MM.1S (cell line): ENCODE measurements around the gene GPNMB.
"Not testable (repeated sequence)": the region's sequence is repeated elsewhere in the genome, so short reads cannot be mapped to it uniquely, and the experiment has no call there.

Experiments used
- DNase-seq: peaks from one replicate; pipeline ENCODE4 v3.0.0-alpha.2; 2015
- H2AFZ ChIP-seq: fragments of 300-600 bp; sonication (generic); 2 replicates; pipeline ENCODE4 v1.6.0; 2016; ENCODE audit warnings: antibody characterized with exemption, low read length
- H3F3A ChIP-seq: fragments of 300-600 bp; sonication (generic); 2 replicates; pipeline ENCODE4 v1.6.1; 2016; ENCODE audit warnings: mild to moderate bottlenecking, antibody characterized with exemption, low read length, moderate library complexity, mixed read lengths; ENCODE audit not compliant: insufficient read depth
- H3K27ac ChIP-seq: fragments of 300-600 bp; sonication (generic); 2 replicates; pipeline ENCODE4 v1.5.1; 2016; ENCODE audit warnings: mild to moderate bottlenecking, low read length
- H3K27me3 ChIP-seq: fragments of 300-600 bp; sonication (generic); replicated peaks from 2 replicates; pipeline ENCODE4 v1.6.0; 2016; ENCODE audit warnings: low read length; ENCODE audit not compliant: insufficient read depth
- H3K36me3 ChIP-seq: fragments of 300-600 bp; sonication (generic); replicated peaks from 2 replicates; pipeline ENCODE4 v1.6.1; 2016; ENCODE audit warnings: mild to moderate bottlenecking, low read length, mixed read lengths; ENCODE audit not compliant: insufficient read depth
- H3K4me1 ChIP-seq: fragments of 300-600 bp; sonication (generic); 2 replicates; pipeline ENCODE4 v1.6.1; 2016; ENCODE audit warnings: low read length, mixed read lengths
- H3K4me2 ChIP-seq: fragments of 300-600 bp; sonication (generic); 2 replicates; pipeline ENCODE4 v1.6.0; 2016; ENCODE audit warnings: low read depth, low read length
- H3K4me3 ChIP-seq: fragments of 300-600 bp; sonication (generic); 2 replicates; pipeline ENCODE4 v1.5.1; 2016; ENCODE audit warnings: low read length, mixed read lengths
- H3K79me2 ChIP-seq: fragments of 300-600 bp; sonication (generic); 2 replicates; pipeline ENCODE4 v1.6.1; 2016; ENCODE audit warnings: mixed run types, low read length, mixed read lengths
- H3K9ac ChIP-seq: fragments of 300-600 bp; sonication (generic); 2 replicates; pipeline ENCODE4 v1.6.1; 2016; ENCODE audit warnings: low read length, mixed read lengths
- H3K9me2 ChIP-seq: fragments of 300-600 bp; sonication (generic); replicated peaks from 2 replicates; pipeline ENCODE4 v1.6.1; 2016; ENCODE audit warnings: mild to moderate bottlenecking, low read length, mixed read lengths; ENCODE audit not compliant: insufficient read depth
- H3K9me3 ChIP-seq: fragments of 300-600 bp; sonication (generic); replicated peaks from 2 replicates; pipeline ENCODE4 v1.6.1; 2016; ENCODE audit warnings: mild to moderate bottlenecking, low read length, mixed read lengths; ENCODE audit not compliant: insufficient read depth
- H4K20me1 ChIP-seq: fragments of 300-600 bp; sonication (generic); 2 replicates; pipeline ENCODE4 v1.6.1; 2016; ENCODE audit warnings: mild to moderate bottlenecking, low read length, moderate library complexity, mixed read lengths; ENCODE audit not compliant: insufficient read depth
- CTCF ChIP-seq: fragments of 300-600 bp; sonication (generic); IDR thresholded peaks from 2 replicates; pipeline ENCODE4 v1.5.1; 2016; ENCODE audit warnings: antibody characterized with exemption, low read length, mixed read lengths
- EZH2 ChIP-seq: fragments of 300-600 bp; sonication (generic); optimal IDR thresholded peaks from 2 replicates; pipeline ENCODE3; 2017; ENCODE audit warnings: low read depth, mild to moderate bottlenecking, antibody characterized with exemption, low read length, mixed read lengths
- EZH2phosphoT487 ChIP-seq: fragments of 300-600 bp; sonication (generic); IDR thresholded peaks from 2 replicates; pipeline ENCODE4 v1.6.1; 2018; ENCODE audit warnings: antibody characterized with exemption, low read length

The GPNMB gene

GRCh38 chr7:23299770-23300300 is 53.3 kb downstream of the GPNMB start:
- Histone ChIP-seq H3K4me3 (peak overlapping the region; percentile 95), H3F3A (no peaks in the 10 kb centered on the region), H3K79me2 (peaks cover 54% of the 10 kb centered on the region), H4K20me1 (no peaks in the 10 kb centered on the region; the same call in 1 of the 2 replicates), H3K9me3 (no peaks in the 10 kb centered on the region), H3K36me3 (0 out of 2 replicates have a peak, but pooled peaks cover 4% of the 10 kb centered on the region), H2AFZ (peak overlapping the region; percentile 100), H3K9ac (peak overlapping the region; percentile 89), H3K4me2 (peak overlapping the region; percentile 79), H3K27ac (peak overlapping the region; percentile 39; the same call in 1 of the 2 replicates), H3K4me1 (peaks cover 12% of the 10 kb centered on the region), H3K27me3 (no peaks in the 10 kb centered on the region), H3K9me2 (no peaks in the 10 kb centered on the region)
- no peak for TF ChIP-seq EZH2
- no peak for TF ChIP-seq CTCF
- TF ChIP-seq EZH2phosphoT487 = no peak
- DNase-seq = no peak

- TF ChIP-seq CTCF (no peak), EZH2 (no peak), EZH2phosphoT487 (no peak)
- no peak overlapping the region for H2AFZ ChIP-seq
- H3K27ac ChIP-seq = no peak overlapping the region
- H3K27me3 ChIP-seq = no peaks in the 10 kb centered on the region
- H3K9ac ChIP-seq = no peak overlapping the region
- peaks cover 57% of the 10 kb centered on the region for H3K79me2 ChIP-seq
- no peak overlapping the region for H3K4me3 ChIP-seq
- H4K20me1 ChIP-seq = no peaks in the 10 kb centered on the region; the same call in 1 of the 2 replicates
- H3K4me2 ChIP-seq = no peak overlapping the region
- H3K36me3 ChIP-seq = peaks cover 10% of the 10 kb centered on the region; the same call in 1 of the 2 replicates
- no peaks in the 10 kb centered on the region for H3K9me3 ChIP-seq
- H3K9me2 ChIP-seq = no peaks in the 10 kb centered on the region
- no peak for DNase-seq
- H3K4me1 ChIP-seq = no peaks in the 10 kb centered on the region
- no peaks in the 10 kb centered on the region for H3F3A ChIP-seq
These were observed 60.5 kb downstream of the GPNMB start for GRCh38 chr7:23306936-23307521.

GRCh38 chr7:23308754-23309153 is 62.2 kb downstream of the GPNMB start:
- TF ChIP-seq CTCF = no peak
- no peak for TF ChIP-seq EZH2
- TF ChIP-seq EZH2phosphoT487 = no peak
- Histone ChIP-seq H3K4me1 (no peaks in the 10 kb centered on the region), H3K9me2 (no peaks in the 10 kb centered on the region), H3K36me3 (peaks cover 10% of the 10 kb centered on the region; the same call in 1 of the 2 replicates), H3K4me3 (no peak overlapping the region), H3K79me2 (peaks cover 41% of the 10 kb centered on the region), H3K9ac (no peak overlapping the region), H3K27me3 (no peaks in the 10 kb centered on the region), H3K9me3 (no peaks in the 10 kb centered on the region), H2AFZ (no peak overlapping the region), H3K4me2 (no peak overlapping the region), H3F3A (no peaks in the 10 kb centered on the region), H4K20me1 (no peaks in the 10 kb centered on the region; the same call in 1 of the 2 replicates), H3K27ac (no peak overlapping the region)
- DNase-seq = no peak

- not testable (repeated sequence) for H3K4me3 ChIP-seq, H3K36me3 ChIP-seq, DNase-seq, H3K9me2 ChIP-seq, H2AFZ ChIP-seq, H3K4me2 ChIP-seq, H3K9ac ChIP-seq, H3F3A ChIP-seq, H3K79me2 ChIP-seq, H4K20me1 ChIP-seq, H3K4me1 ChIP-seq, H3K27me3 ChIP-seq, H3K9me3 ChIP-seq, H3K27ac ChIP-seq
These were observed 65.6 kb downstream of the GPNMB start for GRCh38 chr7:23312141-23312540.
